ENCODE results near the gene ATP6V0A4.

- TF ChIP-seq CTCF (IDR thresholded peaks at IDR 0.05; ENCODE audit: low read length), result no peak
- TF ChIP-seq EZH2 (IDR thresholded peaks at IDR 0.05; ENCODE audit: borderline replicate concordance, low read length), result no peak
These were observed 47.7 kb upstream of the ATP6V0A4 start for GRCh38 chr7:138845711-138846110.
